Pancreas (tissue), 10 donors: Measurements from ENCODE around the gene FHL5. TPM values are rescaled to one million over a fixed set of nuclear protein-coding genes. Genes with fewer than 3 reads are reported as not detected.
A peak's percentile ranks its signal among the peaks of the same experiment; 100 is the strongest.
"Not testable (repeated sequence)": the region's sequence is repeated elsewhere in the genome, so short reads cannot be mapped to it uniquely, and the experiment has no call there.

ENCODE experiments used
- ATAC-seq, 4 donors: fragments of 200-7000 bp; cut with Tn5 transposase; one replicate each; pipeline versions ENCODE4 v1.8.0 to v1.9.1; 2020; ENCODE audit warnings: mild to moderate bottlenecking in 4 of 4, moderate library complexity in 4 of 4
- DNase-seq, 6 donors: peaks; one replicate each; pipeline ENCODE4 v3.0.0-alpha.2; 2020
- FAIRE-seq: peaks from 2 replicates; lab custom pipeline; 2012; peaks lifted over from hg19 to GRCh38; lab: Jason Lieb, UNC
- H3K27ac ChIP-seq, 4 donors: fragments of 200-600 bp; sonication (generic); 1 replicate in 3 of 4; 2 replicates in 1 of 4; pipeline versions ENCODE4 v1.5.0 to v1.8.0; 2020
- H3K27me3 ChIP-seq, 4 donors: fragments of 200-600 bp; one replicate each; pipeline ENCODE4 v1.8.0; 2021
- H3K36me3 ChIP-seq, 3 donors: fragments of 200-600 bp; sonication (generic) in 1 of 3; one replicate each; pipeline versions ENCODE4 v1.5.0 to v1.8.0; 2020 to 2021
- H3K4me1 ChIP-seq, 3 donors: fragments of 200-600 bp; one replicate each; pipeline ENCODE4 v1.8.0; 2021
- H3K4me3 ChIP-seq, 4 donors: fragments of 200-600 bp; sonication (generic) in 2 of 4; one replicate each; pipeline versions ENCODE4 v1.5.0 to v1.8.0; 2020 to 2021
- H3K9me3 ChIP-seq, 4 donors: fragments of 200-600 bp; one replicate each; pipeline ENCODE4 v1.8.0; 2021
- CTCF ChIP-seq, 4 donors: fragments of 200-600 bp; sonication (generic) in 3 of 4; IDR thresholded peaks; one replicate each; pipeline versions ENCODE4 v1.5.0 to v1.8.0; 2021; ENCODE audit warnings: antibody characterized with exemption in 4 of 4
- WGBS, 2 donors: extraction: QIAGEN DNeasy Blood & Tissue Kit; methylation state at CpG; one replicate each; pipeline ENCODE4 v1.1.7; 2013; 5-methylcytosine and 5-hydroxymethylcytosine counted together
- intact Hi-C, 3 donors: fragments of 100-400 bp; cut with DNase I; formaldehyde crosslinking; loops; one replicate each; pipeline versions ENCODE4 v1.11.1 to v1.14.2; 2022
- polyA plus RNA-seq, 2 donors: library from polyadenylated mRNA; stranded (reverse); fragments of 200-250 nt; gene quantifications; one replicate each; pipeline ENCODE4 v1.2.3, GENCODE V29; 2013
- total RNA-seq, 6 donors: library from RNA; stranded (reverse); fragmentation: NEBNext Ultra II Directional in 4 of 6; extraction: Animal tissue kit (Norgen Biotek cat#: 25700) in 4 of 6; gene quantifications; one replicate each; pipeline versions ENCODE4 v1.2.1 to v1.2.4, GENCODE V29; 2021 to 2023
- donor health status: healthy with polysubstance abuse.
- donor health status: DM: no; HTN: no; CAD: no; lungs with moderate emphysema.
- donor health status: DM: no; HTN: no; CAD: no.
- donor health status: control.
- donor health status: control.
- donor health status: Bipolar disorder and iron deficiency.
- donor health status: DM: yes; HTN: yes; CAD: no.
- donor health status: DM: no; HTN: no; CAD: no.
- donor health status: DM: no; HTN: no; CAD: no.
- donor health status: DM: yes; HTN: yes; CAD: no.

The FHL5 gene
- total and polyA plus RNA-seq, 8 donors = 0.83 to 4.2 (median 2.2) TPM

GRCh38 chr6:96626759-96627364 lies 63.9 kb downstream of the FHL5 start:
- ATAC-seq = peak; percentile 77 to 91 (median 88)
- Histone ChIP-seq H3K27ac (no peak overlapping the region), H3K36me3 (no peaks in the 10 kb centered on the region), H3K4me3 (no peak overlapping the region), H3K27me3 (peaks cover 0 to 2% (median 0%) of the 10 kb centered on the region in 4 donors), H3K4me1 (no peaks in the 10 kb centered on the region), H3K9me3 (no peaks in the 10 kb centered on the region)
- TF ChIP-seq CTCF (IDR thresholded peaks at IDR 0.05) = peak in 1 of 4 donors; percentile 38
- intact Hi-C loops = loop anchor here in 2 of 3 donors (10.0 kb wide), 2 partner anchors 428 to 438 kb away; no protein-coding TSS in a partner anchor
- WGBS, 2 donors = 0 to 2% methylated on average over 2 of the region's 2 CpGs
- peak; percentile 63 for FAIRE-seq
- no peak for DNase-seq

- WGBS, 2 donors = 35 to 42% methylated on average over 3 of the region's 3 CpGs
- no peak for ATAC-seq
- Histone ChIP-seq H3K9me3 (no peaks in the 10 kb centered on the region), H3K4me1 (no peaks in the 10 kb centered on the region), H3K36me3 (no peaks in the 10 kb centered on the region), H3K27me3 (peaks cover 0 to 4% (median 0%) of the 10 kb centered on the region in 4 donors), H3K4me3 (no peak overlapping the region), H3K27ac (no peak overlapping the region)
- DNase-seq = no peak
- intact Hi-C loops = no loop called here
- no peak for TF ChIP-seq CTCF (IDR thresholded peaks at IDR 0.05)
- no peak for FAIRE-seq
Observed at GRCh38 chr6:96631248-96631647, 68.3 kb downstream of the FHL5 start.

- WGBS, 2 donors = 56 to 62% methylated on average over 10 of the region's 10 CpGs
- intact Hi-C loops = not testable (repeated sequence)
Observed at GRCh38 chr6:96637979-96638378, 75.1 kb downstream of the FHL5 start.

GRCh38 chr6:96645106-96645505 lies 82.2 kb downstream of the FHL5 start:
- no peak for ATAC-seq

More at GRCh38 chr6:96637979-96638378, 75.1 kb downstream of the FHL5 start:
- H3K36me3 ChIP-seq, H3K9me3 ChIP-seq, ATAC-seq, H3K27me3 ChIP-seq, H3K4me1 ChIP-seq, H3K27ac ChIP-seq, H3K4me3 ChIP-seq, FAIRE-seq: not testable (repeated sequence)
- DNase-seq = peak in 1 of 6 donors; percentile 69

GRCh38 chr6:96649926-96650325 lies 87.0 kb downstream of the FHL5 start:
- TF ChIP-seq CTCF (IDR thresholded peaks at IDR 0.05) = no peak
- ATAC-seq = no peak
- peaks cover 0 to 4% (median 0%) of the 10 kb centered on the region in 3 donors for H3K4me1 ChIP-seq
- H3K27me3 ChIP-seq = no peaks in the 10 kb centered on the region
- no peak for FAIRE-seq
- H3K27ac ChIP-seq = no peak overlapping the region
- no peaks in the 10 kb centered on the region for H3K9me3 ChIP-seq
- intact Hi-C loops = no loop called here
- DNase-seq = no peak
- H3K4me3 ChIP-seq = no peak overlapping the region
- WGBS, 2 donors = 59 to 80% methylated on average over 3 of the region's 3 CpGs
- no peaks in the 10 kb centered on the region for H3K36me3 ChIP-seq

More at GRCh38 chr6:96645106-96645505, 82.2 kb downstream of the FHL5 start:
- Histone ChIP-seq H3K27me3 (no peaks in the 10 kb centered on the region), H3K27ac (no peak overlapping the region), H3K9me3 (no peaks in the 10 kb centered on the region), H3K36me3 (no peaks in the 10 kb centered on the region), H3K4me1 (peaks cover 0 to 4% (median 0%) of the 10 kb centered on the region in 3 donors), H3K4me3 (no peak overlapping the region)
- intact Hi-C loops = no loop called here
- no peak for TF ChIP-seq CTCF (IDR thresholded peaks at IDR 0.05)
- DNase-seq = no peak
- WGBS, 2 donors = 39 to 45% methylated on average over 5 of the region's 5 CpGs
- FAIRE-seq = no peak
